Measurements from ENCODE around the gene FGD4. TPM values are rescaled to one million over a fixed set of nuclear protein-coding genes. Genes with fewer than 3 reads are reported as not detected.

Gene FGD4
- total RNA-seq, 1 donor from 2014 or later, result 17.2 TPM

- peak overlapping the region; percentile 7 for H3K27ac Mint-ChIP-seq (ENCODE audit: unreplicated experiment)
- no peak for DNase-seq (ENCODE audit: low spot score)
- H3K4me1 Mint-ChIP-seq (ENCODE audit: unreplicated experiment), result peaks cover 17% of the 10 kb centered on the region
- no peaks in the 10 kb centered on the region for H3K9me3 Mint-ChIP-seq (ENCODE audit: unreplicated experiment)
- H3K27me3 Mint-ChIP-seq (ENCODE audit: unreplicated experiment), result peaks cover 2% of the 10 kb centered on the region
- H3K36me3 Mint-ChIP-seq (ENCODE audit: low read depth, unreplicated experiment), result peaks cover 23% of the 10 kb centered on the region
- TF ChIP-seq, protein P1, sequence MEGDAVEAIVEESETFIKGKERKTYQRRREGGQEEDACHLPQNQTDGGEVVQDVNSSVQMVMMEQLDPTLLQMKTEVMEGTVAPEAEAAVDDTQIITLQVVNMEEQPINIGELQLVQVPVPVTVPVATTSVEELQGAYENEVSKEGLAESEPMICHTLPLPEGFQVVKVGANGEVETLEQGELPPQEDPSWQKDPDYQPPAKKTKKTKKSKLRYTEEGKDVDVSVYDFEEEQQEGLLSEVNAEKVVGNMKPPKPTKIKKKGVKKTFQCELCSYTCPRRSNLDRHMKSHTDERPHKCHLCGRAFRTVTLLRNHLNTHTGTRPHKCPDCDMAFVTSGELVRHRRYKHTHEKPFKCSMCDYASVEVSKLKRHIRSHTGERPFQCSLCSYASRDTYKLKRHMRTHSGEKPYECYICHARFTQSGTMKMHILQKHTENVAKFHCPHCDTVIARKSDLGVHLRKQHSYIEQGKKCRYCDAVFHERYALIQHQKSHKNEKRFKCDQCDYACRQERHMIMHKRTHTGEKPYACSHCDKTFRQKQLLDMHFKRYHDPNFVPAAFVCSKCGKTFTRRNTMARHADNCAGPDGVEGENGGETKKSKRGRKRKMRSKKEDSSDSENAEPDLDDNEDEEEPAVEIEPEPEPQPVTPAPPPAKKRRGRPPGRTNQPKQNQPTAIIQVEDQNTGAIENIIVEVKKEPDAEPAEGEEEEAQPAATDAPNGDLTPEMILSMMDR (IDR thresholded peaks at IDR 0.05; ENCODE audit: unreplicated experiment), result no peak
- H3K4me3 Mint-ChIP-seq (ENCODE audit: unreplicated experiment), result no peak overlapping the region
These were observed 187.0 kb downstream of the FGD4 start for GRCh38 chr12:32586390-32586789.

GRCh38 chr12:32587581-32588495, 188.5 kb downstream of the FGD4 start:
- Mint-ChIP-seq H3K27ac (ENCODE audit: unreplicated experiment) (peak overlapping the region; percentile 59), H3K9me3 (ENCODE audit: unreplicated experiment) (no peaks in the 10 kb centered on the region), H3K36me3 (ENCODE audit: low read depth, unreplicated experiment) (peaks cover 20% of the 10 kb centered on the region), H3K27me3 (ENCODE audit: unreplicated experiment) (peaks cover 2% of the 10 kb centered on the region), H3K4me1 (ENCODE audit: unreplicated experiment) (peaks cover 17% of the 10 kb centered on the region), H3K4me3 (ENCODE audit: unreplicated experiment) (no peak overlapping the region)
- DNase-seq (ENCODE audit: low spot score), result no peak
- TF ChIP-seq, protein P1 (IDR thresholded peaks at IDR 0.05; ENCODE audit: unreplicated experiment), result no peak

DNA sequence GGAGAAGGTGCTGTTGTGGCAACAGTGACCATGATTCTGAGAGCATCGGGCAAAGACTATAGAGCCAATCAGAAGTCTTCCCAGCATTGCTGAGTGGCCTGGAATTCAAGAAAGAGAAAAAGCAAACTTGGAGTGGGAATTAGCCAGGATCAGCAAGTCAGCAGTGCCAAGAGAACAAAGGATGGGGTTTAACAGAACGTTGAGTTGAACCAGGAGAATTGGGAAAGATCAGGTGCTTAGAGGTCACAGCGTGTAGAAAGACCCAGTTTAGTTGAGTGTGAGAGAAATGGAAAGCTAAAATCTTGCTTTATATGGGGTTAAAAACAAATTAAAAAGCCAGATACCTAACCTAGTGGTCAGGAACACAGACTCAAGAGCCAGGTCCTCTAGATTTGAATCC, 189.2 kb downstream of the FGD4 start:
- no peaks in the 10 kb centered on the region for H3K9me3 Mint-ChIP-seq (ENCODE audit: unreplicated experiment)
- H3K4me3 Mint-ChIP-seq (ENCODE audit: unreplicated experiment), result no peak overlapping the region
- peaks cover 21% of the 10 kb centered on the region for H3K36me3 Mint-ChIP-seq (ENCODE audit: low read depth, unreplicated experiment)
- peaks cover 2% of the 10 kb centered on the region for H3K27me3 Mint-ChIP-seq (ENCODE audit: unreplicated experiment)
- TF ChIP-seq, protein P1 (IDR thresholded peaks at IDR 0.05; ENCODE audit: unreplicated experiment), result no peak
- DNase-seq (ENCODE audit: low spot score), result no peak
- H3K27ac Mint-ChIP-seq (ENCODE audit: unreplicated experiment), result no peak overlapping the region
- peaks cover 17% of the 10 kb centered on the region for H3K4me1 Mint-ChIP-seq (ENCODE audit: unreplicated experiment)

DNA sequence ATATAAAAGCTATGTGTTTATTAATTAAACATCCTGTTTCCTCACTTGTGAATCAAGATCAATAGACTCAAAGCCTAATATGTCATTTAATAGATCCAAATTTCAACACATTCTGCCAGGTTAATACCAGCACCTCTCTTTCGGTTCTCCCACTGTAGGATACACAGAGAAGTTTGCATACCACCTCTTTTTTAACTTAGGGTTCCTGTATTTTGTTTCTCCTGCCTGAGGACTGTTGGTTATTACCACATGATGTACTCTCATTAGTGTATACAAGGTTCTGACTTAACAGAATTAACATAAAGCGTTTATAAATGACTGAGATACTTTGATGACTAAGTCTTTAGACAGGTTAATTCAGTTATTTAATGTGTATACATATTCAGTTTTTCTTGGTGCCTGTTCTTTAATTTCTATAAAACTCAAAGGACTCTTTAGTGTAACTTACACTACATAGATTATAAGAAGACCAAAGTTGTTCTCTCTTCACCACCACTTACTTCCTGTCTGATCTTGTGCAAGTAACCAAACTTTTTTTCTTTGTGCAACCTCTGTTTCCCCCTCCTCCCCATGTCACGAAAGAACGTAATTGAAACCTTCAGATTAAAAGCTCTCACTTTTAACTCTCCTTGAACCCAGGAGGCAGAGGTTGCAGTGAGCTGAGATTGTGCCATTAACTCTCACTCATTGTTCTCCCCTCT, 190.0 kb downstream of the FGD4 start:
- no peaks in the 10 kb centered on the region for H3K9me3 Mint-ChIP-seq (ENCODE audit: unreplicated experiment)
- H3K27ac Mint-ChIP-seq (ENCODE audit: unreplicated experiment), result no peak overlapping the region
- H3K27me3 Mint-ChIP-seq (ENCODE audit: unreplicated experiment), result peaks cover 2% of the 10 kb centered on the region
- peaks cover 24% of the 10 kb centered on the region for H3K36me3 Mint-ChIP-seq (ENCODE audit: low read depth, unreplicated experiment)
- TF ChIP-seq, protein P1 (IDR thresholded peaks at IDR 0.05; ENCODE audit: unreplicated experiment), result no peak
- no peak for DNase-seq (ENCODE audit: low spot score)
- H3K4me3 Mint-ChIP-seq (ENCODE audit: unreplicated experiment), result no peak overlapping the region
- H3K4me1 Mint-ChIP-seq (ENCODE audit: unreplicated experiment), result peaks cover 17% of the 10 kb centered on the region
